HG03103 (cell line): Measurements from ENCODE around the gene CAPSL.
"Not testable (repeated sequence)": the region's sequence is repeated elsewhere in the genome, so short reads cannot be mapped to it uniquely, and the experiment has no call there.

Experiments
- ATAC-seq: cut with Tn5 transposase; IDR thresholded peaks from one replicate; pipeline ENCODE4 v1.9.1; 2021; ENCODE audit warnings: low read depth; ENCODE audit not compliant: unreplicated experiment

CAPSL gene

GRCh38 chr5:35908814-35909213 lies 29.6 kb downstream of the CAPSL start:
- ATAC-seq = no peak

- ATAC-seq = no peak
Measured at GRCh38 chr5:35908228-35908627, 30.2 kb downstream of the CAPSL start.

GRCh38 chr5:35904443-35905132 lies 33.8 kb downstream of the CAPSL start:
- peak; percentile 55 for ATAC-seq

- no peak for ATAC-seq
Measured at GRCh38 chr5:35903631-35904203, 34.7 kb downstream of the CAPSL start.

GRCh38 chr5:35902046-35902672 lies 36.3 kb downstream of the CAPSL start:
- peak; percentile 65 for ATAC-seq

- ATAC-seq = no peak
Measured at GRCh38 chr5:35900972-35901695, 37.3 kb downstream of the CAPSL start.

GRCh38 chr5:35899800-35900199 lies 38.6 kb downstream of the CAPSL start:
- ATAC-seq = no peak

GRCh38 chr5:35898952-35899660 lies 39.3 kb downstream of the CAPSL start:
- ATAC-seq = no peak

GRCh38 chr5:35894131-35894530 lies 44.3 kb downstream of the CAPSL start:
- ATAC-seq = no peak

- not testable (repeated sequence) for ATAC-seq
Measured at GRCh38 chr5:35892799-35893198, 45.6 kb downstream of the CAPSL start.

GRCh38 chr5:35890021-35891020 lies 48.1 kb downstream of the CAPSL start:
- ATAC-seq = no peak

GRCh38 chr5:35887321-35888100 lies 50.9 kb downstream of the CAPSL start:
- no peak for ATAC-seq

- ATAC-seq = no peak
Measured at GRCh38 chr5:35886381-35886780, 52.0 kb downstream of the CAPSL start.

GRCh38 chr5:35884773-35885172 lies 53.6 kb downstream of the CAPSL start:
- peak; percentile 28 for ATAC-seq

- peak; percentile 74 for ATAC-seq
Measured at GRCh38 chr5:35884191-35884769, 54.1 kb downstream of the CAPSL start.

- no peak for ATAC-seq
Measured at GRCh38 chr5:35881758-35882157, 56.7 kb downstream of the CAPSL start.

- ATAC-seq = no peak
Measured at GRCh38 chr5:35880156-35880555, 58.3 kb downstream of the CAPSL start.

- ATAC-seq = no peak
Measured at GRCh38 chr5:35879649-35880048, 58.8 kb downstream of the CAPSL start.
